Measurements from ENCODE around the gene NODAL. TPM values are rescaled to one million over a fixed set of nuclear protein-coding genes. Genes with fewer than 3 reads are reported as not detected.
A peak's percentile ranks its signal among the peaks of the same experiment; 100 is the strongest.
"Not testable (repeated sequence)": the region's sequence is repeated elsewhere in the genome, so short reads cannot be mapped to it uniquely, and the experiment has no call there.

Gene NODAL
- total RNA-seq (under 1 TPM in 1 of 10 donors, not detected in 9; 0.29 TPM), polyA plus RNA-seq (under 1 TPM in 1 of 2 donors, not detected in 1; 0.04 TPM)
- long read RNA-seq, donor 1: 0 reads
- long read RNA-seq, donor 2: 0 reads
- long read RNA-seq, donor 3: 0 reads

DNA sequence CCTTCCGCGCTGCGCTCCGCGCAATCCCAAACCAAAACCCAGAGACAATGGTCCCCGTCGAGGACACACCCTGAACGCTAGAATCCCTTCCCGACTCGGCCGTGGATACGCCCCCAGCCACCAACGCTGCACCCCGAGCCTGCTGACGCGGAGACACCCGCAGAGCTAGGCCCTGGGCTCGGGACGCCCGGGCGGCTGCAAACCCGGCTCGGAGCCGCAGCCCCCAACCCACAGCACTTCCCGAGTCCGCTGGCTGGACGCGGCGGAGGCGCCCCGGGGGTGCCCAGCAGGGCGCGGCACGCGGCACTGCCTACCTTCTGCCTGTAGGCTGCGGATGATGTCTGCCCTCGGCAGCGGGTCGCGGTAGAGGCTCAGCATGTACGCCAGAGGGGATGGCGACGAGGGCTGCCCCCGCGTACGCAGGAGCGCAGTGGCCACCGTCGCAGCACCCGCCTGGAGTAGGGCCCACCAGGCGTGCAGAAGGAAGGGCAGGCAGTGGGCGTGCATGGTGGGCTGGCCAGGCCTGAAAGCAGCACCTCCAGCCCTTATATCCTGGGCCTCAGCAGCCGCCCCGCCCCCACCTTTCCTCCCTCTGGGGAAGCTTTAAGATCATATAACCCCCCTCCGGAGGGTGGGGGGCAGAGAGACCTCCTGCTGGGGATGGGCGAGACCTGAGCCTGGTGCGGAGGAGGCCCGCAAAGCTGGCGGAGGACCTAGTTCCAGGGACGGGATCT, at the start of gene NODAL:
NODAL (minus strand) TSS at position 521 of the 734 bp plus-strand sequence; CDS start at position 507, 14 bp downstream.
- peaks cover 6 to 33% (median 21%) of the 10 kb centered on the region in 9 donors for H3K4me1 ChIP-seq
- ATAC-seq: peak in 6 of 8 donors; percentile 15 to 46 (median 38)
- DNase-seq: no peak
- intact Hi-C loops (cut with DNase I): loop anchor here in 1 of 10 donors (10.0 kb wide), 1 partner anchor 443 kb away; the partner anchor contains the start of gene PCBD1
- no peaks in the 10 kb centered on the region for H3K36me3 ChIP-seq
- TF ChIP-seq CTCF (IDR thresholded peaks at IDR 0.05): no peak
- peaks cover 4 to 49% (median 28%) of the 10 kb centered on the region in 7 donors for H3K27me3 ChIP-seq
- no peak within 1 kb of the TSS for H3K27ac ChIP-seq
- H3K4me3 ChIP-seq: peak within 1 kb of the TSS; percentile 2 to 53 (median 40)
- WGBS, 2 donors: 14% methylated on average over 60 of the region's 60 CpGs
- H3K9me3 ChIP-seq: no peaks in the 10 kb centered on the region

DNA sequence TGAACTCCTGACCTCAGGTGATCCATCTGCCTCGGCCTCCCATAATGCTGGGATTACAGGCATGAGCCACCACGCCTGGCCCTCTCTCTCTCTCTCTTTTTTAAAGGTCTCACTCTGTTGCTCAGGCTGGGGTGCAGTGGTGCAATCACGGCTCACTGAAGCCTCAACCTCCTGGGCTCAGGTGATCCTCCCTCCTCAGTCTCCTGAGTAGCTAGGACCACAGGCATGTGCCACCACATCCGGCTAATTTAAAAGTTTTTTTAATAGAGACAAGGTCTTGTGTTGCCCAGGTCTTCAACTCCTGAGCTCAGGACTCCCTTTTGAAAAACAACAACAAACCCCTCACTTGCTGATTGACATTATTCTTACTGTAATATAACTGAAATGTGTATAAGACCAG, 48.7 kb upstream of the NODAL start:
- H3K27me3 ChIP-seq: no peaks in the 10 kb centered on the region
- DNase-seq (no peak), ATAC-seq (no peak)
- no peak for TF ChIP-seq CTCF (IDR thresholded peaks at IDR 0.05)
- peaks cover 0 to 16% (median 0%) of the 10 kb centered on the region in 9 donors for H3K36me3 ChIP-seq
- H3K4me1 ChIP-seq: peaks cover 0 to 51% (median 29%) of the 10 kb centered on the region in 9 donors
- 91 to 94% methylated on average over 4 of the region's 4 CpGs for WGBS, 2 donors
- no peak overlapping the region for H3K27ac ChIP-seq
- H3K4me3 ChIP-seq: no peak overlapping the region
- intact Hi-C loops (cut with DNase I): no loop called here
- no peaks in the 10 kb centered on the region for H3K9me3 ChIP-seq

GRCh38 chr10:70487824-70488223, 46.3 kb upstream of the NODAL start:
- no peaks in the 10 kb centered on the region for H3K9me3 ChIP-seq
- ATAC-seq (no peak), DNase-seq (no peak)

GRCh38 chr10:70483872-70484271, 42.4 kb upstream of the NODAL start:
- ATAC-seq; H3K9me3 ChIP-seq; H3K4me3 ChIP-seq; DNase-seq; intact Hi-C loops (cut with DNase I): not testable (repeated sequence)
- Histone ChIP-seq H3K36me3 (peaks cover 0 to 16% (median 0%) of the 10 kb centered on the region in 9 donors), H3K27ac (peak overlapping the region in 7 of 10 donors; percentile 0 to 91 (median 82)), H3K27me3 (peaks cover 0 to 11% (median 0%) of the 10 kb centered on the region in 7 donors), H3K4me1 (peaks cover 36 to 77% (median 63%) of the 10 kb centered on the region in 9 donors)
- 80 to 83% methylated on average over 6 of the region's 6 CpGs for WGBS, 2 donors

More at GRCh38 chr10:70487824-70488223, 46.3 kb upstream of the NODAL start:
- no peak overlapping the region for H3K27ac ChIP-seq
- intact Hi-C loops (cut with DNase I): no loop called here
- TF ChIP-seq CTCF (IDR thresholded peaks at IDR 0.05): no peak
- H3K4me1 ChIP-seq: peaks cover 10 to 51% (median 29%) of the 10 kb centered on the region in 9 donors
- H3K36me3 ChIP-seq: peaks cover 0 to 16% (median 0%) of the 10 kb centered on the region in 9 donors
- H3K4me3 ChIP-seq: no peak overlapping the region
- 88 to 92% methylated on average over 3 of the region's 3 CpGs for WGBS, 2 donors
- H3K27me3 ChIP-seq: no peaks in the 10 kb centered on the region

All from heart right ventricle (tissue), 16 donors.